NCI-H748 (cell line): ENCODE results near the gene FAM78A.
"Not testable (repeated sequence)": the region's sequence is repeated elsewhere in the genome, so short reads cannot be mapped to it uniquely, and the experiment has no call there.

Source experiments
- DNase-seq: peaks from one replicate; lab custom pipeline; 2025; ENCODE audit not compliant: unreplicated experiment; lab: John Stamatoyannopoulos, UW

The FAM78A gene

DNA sequence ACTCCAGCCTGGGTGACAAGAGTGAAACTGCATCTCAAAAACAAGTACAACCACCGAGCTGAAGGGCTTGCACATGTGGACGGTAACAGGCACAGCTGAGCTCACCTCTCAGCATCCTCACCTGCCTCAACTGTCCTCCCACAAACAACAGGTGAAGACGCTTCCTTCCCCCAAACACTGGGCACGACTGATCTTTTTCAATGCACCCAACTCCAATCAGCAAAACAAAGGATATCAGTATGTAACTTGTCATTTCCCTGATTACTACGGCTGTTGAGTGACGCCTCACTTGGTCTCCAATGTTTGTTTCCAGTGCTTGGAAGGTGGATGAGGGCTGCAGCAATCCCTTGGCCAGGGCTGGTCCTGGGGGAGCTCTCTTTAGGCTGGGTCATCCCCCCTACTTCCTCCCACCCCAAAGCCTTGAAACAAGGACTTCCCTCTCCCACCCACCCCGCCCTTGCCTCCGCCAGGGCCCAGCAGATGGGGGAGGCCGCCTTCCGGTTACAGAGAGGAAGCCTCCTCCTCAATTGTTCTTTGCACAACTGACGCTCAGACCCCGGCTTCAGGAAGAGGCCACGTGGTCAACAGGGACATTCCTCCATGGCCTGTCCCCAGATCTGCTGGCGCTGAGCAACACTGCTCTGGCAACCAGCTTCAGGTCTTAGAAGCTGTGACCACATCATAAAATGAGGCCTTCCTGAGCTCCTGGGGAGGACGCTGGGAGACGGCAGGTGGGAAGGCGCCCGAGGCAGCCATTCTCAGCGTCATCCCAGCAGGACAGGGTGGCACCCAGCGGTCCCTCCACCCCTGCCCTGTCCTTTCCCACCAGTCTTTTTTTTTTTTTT lies 5.9 kb downstream of the FAM78A start:
- DNase-seq = no peak

GRCh38 chr9:131266266-131267229 lies 9.8 kb downstream of the FAM78A start:
- no peak for DNase-seq

GRCh38 chr9:131264231-131264630 lies 12.1 kb downstream of the FAM78A start:
- no peak for DNase-seq

DNA sequence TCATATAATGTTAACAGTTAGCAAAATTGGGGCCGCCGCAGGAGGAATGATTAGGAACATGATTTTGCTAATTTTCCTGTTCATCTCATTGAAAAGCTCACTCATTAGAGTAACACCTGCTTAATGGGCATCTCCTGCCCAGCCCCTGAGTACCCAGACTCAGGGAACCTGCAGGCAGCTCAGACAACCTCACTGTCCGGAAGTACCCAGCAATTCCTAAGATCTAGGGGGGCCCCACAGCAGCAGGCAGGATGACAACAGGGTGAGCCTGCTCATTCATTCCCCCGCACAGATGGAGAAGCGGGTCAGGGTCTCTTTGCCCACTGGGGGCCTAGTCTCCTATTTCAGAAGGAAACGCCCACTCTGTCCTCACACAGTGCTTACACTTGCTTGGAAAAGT lies 12.6 kb downstream of the FAM78A start:
- DNase-seq = no peak

- not testable (repeated sequence) for DNase-seq
Measured at GRCh38 chr9:131263033-131263343, 13.3 kb downstream of the FAM78A start.

GRCh38 chr9:131262327-131263032 lies 13.8 kb downstream of the FAM78A start:
- no peak for DNase-seq

DNA sequence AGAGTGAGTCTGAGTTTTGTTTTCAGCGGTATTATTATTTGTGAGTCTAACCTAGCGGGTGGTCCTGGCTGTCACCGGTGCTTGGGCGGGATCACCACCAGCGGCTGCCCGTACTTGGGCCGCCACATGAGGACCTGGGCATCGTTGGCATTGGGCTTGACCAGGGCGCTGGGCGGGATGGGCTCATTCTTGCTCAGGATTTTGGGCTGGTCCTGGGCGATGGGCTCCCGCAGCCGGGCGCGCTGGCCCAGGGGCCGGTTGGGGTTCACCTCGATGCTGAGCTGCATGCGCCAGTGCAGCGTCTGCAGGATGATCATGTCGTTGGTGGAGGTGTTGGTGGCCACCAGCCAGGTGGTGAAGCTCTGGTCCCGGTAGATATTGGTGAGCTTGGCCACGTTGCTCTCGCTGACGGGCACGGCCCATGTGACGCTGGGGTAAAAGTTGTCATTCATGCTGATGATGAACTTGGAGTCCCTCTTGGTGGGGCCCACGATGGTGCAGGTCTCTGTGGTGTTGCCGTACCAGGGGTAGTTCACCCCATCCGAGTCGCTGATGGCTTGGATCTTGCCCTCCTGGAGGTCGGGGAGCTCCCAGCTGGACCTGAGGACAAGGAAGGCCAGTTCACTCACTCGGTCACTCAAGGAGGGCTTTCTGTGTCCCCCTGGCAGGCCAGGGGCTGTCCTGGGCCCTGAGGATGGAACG lies 15.4 kb downstream of the FAM78A start:
- no peak for DNase-seq

GRCh38 chr9:131259916-131260597 lies 16.3 kb downstream of the FAM78A start:
- no peak for DNase-seq

DNA sequence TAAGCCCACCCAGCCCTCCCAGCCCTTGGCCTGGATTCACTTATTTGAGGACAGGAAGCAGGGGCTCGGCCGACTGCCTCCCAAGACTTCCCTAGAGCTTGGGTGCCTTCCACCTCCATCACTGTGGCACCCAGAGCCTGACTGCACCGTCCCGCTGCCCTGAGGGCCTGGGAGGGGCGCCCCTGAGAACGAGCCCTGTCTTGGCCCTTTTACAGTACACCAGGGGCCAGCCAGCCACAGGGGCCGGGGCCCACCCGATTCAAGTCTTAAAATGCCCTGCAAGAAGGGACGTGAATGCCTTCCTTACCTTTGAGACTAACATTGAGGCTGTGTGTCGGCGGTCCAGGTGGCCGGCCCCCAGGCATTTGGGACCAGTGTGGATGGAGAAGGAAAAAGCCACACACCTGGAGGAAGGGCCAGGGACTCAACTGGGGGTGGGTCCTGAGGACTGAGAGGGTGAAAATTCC lies 16.8 kb downstream of the FAM78A start:
- no peak for DNase-seq

DNA sequence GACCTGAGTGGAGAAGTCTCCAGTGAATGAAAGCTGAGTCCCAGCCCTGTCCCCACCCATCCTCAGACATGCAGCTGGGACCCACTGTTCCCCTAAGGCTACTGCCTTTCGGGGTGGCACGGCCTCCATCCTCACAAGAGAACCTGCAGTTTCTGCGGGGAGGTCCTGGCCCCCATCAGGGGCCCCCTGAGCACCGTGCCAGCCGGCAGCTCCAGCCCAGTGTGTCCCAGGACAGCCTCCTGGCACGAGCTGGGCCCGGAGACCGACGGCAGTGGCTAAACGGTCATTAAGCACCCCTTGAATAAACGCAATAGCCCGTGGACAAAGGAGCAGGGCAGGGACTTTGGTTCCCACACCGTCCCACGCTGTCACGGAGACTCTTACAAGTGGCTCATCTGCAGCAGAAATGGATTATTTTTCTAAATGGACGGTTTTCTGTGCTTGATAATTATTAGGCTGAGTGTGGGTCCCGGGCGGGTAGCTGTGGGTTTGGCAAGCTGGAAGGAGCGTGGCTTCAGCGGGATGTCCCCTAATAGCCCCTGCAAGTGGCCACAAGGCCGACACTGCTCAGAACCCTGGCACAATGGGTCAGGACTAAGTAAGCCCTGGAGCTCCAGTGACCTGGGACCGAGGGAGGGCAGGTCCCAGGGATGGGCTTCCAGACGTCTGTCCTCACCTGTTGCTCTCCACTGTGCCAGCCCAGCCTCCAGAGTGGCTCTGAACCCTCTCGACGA lies 17.4 kb downstream of the FAM78A start:
- no peak for DNase-seq

- no peak for DNase-seq
Measured at GRCh38 chr9:131258186-131258585, 18.1 kb downstream of the FAM78A start.

DNA sequence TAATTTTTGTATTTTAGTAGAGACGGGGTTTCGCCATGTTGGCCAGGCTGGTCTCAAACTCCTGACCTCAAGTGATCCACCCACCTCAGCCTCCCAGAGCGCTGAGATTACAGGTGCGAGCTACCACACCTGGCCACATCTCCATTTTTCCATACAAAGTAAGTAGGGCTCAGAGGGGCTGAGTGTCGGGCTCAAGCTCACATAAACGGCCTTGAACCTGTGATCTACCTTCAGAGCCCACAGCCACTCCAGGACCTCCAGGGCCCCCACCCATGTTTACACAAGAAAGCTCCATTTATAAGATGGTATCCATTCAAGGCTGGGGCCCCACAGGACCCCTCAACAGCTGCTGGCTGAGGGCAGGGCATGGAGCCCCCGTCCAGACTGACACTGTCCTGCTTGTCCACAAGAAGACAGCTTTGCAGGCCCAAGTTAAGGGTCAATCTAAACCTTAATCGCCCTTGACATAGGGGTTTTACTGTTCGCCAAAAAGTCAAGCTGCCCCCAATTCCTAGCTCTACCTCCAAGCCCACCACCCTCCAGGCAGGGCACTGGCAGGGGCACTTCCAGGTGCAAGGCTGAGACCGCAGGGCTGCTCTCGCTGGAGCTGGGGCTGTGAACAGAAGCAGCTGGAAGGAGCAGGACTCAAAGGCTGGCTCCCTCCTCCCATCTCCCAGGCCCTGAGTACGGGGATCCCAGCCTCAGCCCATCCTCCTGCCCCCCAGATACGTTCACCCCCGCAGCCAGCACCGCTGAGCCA lies 18.9 kb downstream of the FAM78A start:
- DNase-seq = no peak

GRCh38 chr9:131255676-131256197 lies 20.6 kb downstream of the FAM78A start:
- no peak for DNase-seq

GRCh38 chr9:131254626-131255025 lies 21.7 kb downstream of the FAM78A start:
- DNase-seq = no peak

- no peak for DNase-seq
Measured at GRCh38 chr9:131253891-131254491, 22.3 kb downstream of the FAM78A start.

DNA sequence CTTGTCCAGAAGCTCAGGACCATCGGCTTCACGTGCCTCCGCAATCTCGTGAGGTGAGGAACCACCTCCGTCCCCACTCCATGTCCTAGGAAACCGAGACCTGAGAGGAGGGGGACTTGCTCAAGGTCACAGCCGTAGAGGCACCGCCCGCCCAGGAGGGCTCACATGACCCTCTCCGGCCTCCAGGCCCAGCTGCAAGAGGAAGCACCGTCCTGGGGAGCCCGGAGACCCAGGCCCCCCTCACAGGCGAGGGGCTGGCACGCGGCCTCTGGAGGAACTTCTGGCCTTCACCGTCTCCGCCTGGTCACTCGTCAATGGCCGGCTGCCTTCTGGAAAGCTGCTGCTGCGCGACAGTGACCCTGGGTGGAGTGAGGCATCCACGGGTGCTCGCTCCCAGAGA lies 24.2 kb downstream of the FAM78A start:
- no peak for DNase-seq

GRCh38 chr9:131246618-131247017 lies 29.7 kb downstream of the FAM78A start:
- no peak for DNase-seq

GRCh38 chr9:131244331-131244730 lies 32.0 kb downstream of the FAM78A start:
- not testable (repeated sequence) for DNase-seq
